Stimulated activated CD8-positive, alpha-beta memory T cell treated with anti-CD3 and anti-CD28 coated beads, Interleukin-4, amount 100 ng/mL, for 4 hours (primary cell): ENCODE measurements around the gene SFXN4.
A peak's percentile ranks its signal among the peaks of the same experiment; 100 is the strongest.
"Not testable (repeated sequence)": the region's sequence is repeated elsewhere in the genome, so short reads cannot be mapped to it uniquely, and the experiment has no call there.

Experiments used
- DNase-seq, 2 donors: peaks; one replicate each; pipeline ENCODE4 v3.0.0-alpha.2; 2020; ENCODE audit warnings: low read depth in 2 of 2, low spot score in 1 of 2

SFXN4 gene

DNA sequence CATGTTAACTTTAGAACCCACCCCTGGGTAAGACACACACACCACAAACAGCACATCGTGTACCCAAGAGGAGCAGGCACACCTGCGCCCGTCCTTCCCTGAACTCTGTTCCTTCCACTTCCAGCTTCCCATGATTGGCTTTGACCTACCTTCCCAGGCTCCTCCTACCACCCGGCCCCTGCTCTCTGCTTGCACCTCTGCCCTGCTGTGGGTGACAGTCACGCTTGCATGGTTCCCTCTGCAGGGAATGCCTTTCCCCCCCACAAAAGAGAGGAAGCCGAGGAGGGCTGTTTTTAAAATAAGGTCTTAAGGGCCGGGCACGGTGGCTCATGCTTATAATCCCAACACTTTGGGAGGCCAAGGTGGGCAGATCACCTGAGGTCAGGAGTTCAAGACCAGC, 16.4 kb downstream of the SFXN4 start:
- DNase-seq: no peak

- no peak for DNase-seq
These were observed 21.9 kb downstream of the SFXN4 start for GRCh38 chr10:119143657-119144056.

DNA sequence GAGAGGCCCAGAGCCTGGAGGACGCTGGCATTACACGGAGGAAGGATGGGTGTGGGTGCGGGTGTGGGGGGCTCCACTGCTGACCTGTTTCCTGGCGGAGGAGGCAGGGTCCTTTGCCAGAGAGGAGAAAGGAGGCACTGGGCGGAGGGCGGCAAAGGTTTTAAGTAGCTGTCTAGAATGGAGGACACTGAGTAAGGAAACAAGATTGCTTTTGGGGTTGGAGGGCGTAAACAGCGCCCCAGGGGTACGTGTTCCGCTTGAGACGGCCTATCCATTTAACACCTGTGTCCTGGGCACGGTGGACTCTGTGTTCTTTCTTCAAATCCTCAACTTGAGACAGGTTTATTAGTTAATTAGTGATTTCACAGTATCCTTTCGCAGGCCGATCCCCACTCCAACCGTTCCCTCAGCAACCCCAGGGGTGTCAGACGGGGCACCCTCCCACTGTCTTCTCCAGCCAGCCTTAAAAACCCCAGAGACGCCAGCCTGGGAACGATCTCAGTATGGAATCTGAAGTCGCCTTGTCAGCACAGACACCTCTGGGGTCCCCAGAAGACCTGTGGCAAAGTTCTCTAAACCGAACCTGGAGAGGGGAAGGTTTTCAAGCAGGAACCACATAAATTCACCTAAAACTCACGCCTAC, 24.8 kb downstream of the SFXN4 start:
- DNase-seq: no peak

DNA sequence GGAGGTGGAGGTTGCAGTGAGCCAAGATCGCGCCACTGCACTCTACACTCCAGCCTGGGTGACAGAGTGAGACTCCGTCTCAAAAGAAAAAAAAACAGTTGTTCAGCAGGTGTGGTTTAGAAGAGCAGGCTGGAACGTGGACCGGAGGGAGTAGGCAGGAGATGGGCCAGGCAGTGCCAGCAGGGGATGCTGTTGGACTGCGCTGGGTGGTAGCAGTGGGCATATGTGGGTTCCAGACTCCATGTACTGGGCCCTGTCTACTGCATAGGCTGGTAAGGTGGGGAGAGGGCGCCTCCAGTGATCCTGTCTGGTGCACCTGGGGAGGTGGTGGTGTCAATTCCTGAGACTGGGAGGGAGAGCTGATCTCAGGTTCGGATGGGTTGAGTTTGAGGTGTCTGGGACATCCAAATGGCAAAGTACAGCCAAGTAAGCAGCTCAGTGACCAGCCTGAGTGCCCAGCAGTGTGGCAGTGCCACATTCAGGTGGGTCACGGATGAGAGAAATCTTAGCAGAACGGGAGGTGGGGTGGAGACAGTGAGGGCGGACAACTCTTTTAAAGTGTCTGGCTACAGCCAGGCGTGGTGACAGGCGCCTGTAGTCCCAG, 25.9 kb downstream of the SFXN4 start:
- DNase-seq: peak in 1 of 2 donors; percentile 23

DNA sequence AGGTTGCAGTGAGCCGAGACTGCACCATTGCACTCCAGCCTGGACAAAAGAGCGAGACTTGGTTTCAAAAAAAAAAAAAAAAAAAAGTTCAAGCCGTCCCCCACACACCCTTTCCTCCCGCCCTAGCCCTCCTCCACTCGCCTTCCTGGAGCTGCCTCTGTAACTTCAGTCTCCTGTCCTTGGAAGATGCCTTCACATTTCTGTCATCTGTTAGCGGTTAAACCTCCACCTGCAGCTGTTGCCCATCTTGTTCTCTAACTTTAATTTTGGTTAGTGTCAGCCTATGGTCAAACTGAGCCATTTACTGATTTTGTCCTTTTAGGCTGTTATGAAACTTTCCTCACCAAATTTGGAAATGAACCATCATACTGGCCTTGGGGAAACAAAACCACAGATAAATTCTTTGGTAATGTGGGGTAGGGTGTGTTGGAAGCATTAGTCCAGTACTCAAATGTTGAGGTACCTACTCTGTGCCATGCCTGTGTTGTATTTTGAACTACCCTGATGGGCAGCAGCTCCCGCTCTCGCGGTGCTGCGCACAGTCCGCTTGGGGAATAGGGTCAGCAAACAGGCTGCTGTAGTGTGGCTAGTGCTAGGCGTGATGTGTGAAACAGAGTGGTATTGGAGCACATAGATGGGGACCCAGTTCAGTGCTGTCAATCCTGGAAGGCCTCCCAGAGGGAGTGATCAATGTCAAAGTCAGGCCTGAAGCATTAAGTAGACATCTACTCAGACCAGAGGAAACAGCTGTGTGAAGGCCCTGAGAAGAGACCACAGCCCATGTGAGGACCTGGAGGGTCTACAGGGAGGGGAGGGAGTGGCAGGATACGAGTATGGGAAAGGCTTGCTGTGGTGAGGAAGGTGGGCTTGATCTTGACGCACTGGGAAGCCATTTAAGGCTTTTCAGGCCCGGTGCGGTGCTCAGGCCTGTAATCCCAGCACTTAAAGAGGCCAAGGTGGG, 26.9 kb downstream of the SFXN4 start:
- DNase-seq: no peak

GRCh38 chr10:119137878-119138277, 27.6 kb downstream of the SFXN4 start:
- not testable (repeated sequence) for DNase-seq

DNA sequence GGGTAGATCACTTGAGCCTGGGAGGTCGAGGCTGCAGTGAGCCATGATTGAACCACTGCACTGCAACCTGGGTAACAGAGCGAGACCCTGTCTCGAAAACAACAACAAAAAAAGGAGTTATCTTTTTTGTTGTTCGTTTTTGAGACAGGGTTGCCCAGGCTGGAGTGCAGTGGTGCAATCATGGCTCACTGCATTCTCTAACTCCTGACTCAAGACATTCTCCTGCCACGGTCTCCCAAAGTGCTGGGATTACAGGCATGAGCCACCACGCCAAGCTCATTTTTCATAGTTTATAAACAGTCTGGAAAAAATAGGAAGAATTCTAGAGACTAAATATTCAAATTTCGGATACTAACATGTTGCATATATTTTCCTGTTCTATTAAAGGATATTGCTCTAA, 29.4 kb downstream of the SFXN4 start:
- no peak for DNase-seq

- no peak for DNase-seq
These were observed 30.0 kb downstream of the SFXN4 start for GRCh38 chr10:119135513-119135881.

DNA sequence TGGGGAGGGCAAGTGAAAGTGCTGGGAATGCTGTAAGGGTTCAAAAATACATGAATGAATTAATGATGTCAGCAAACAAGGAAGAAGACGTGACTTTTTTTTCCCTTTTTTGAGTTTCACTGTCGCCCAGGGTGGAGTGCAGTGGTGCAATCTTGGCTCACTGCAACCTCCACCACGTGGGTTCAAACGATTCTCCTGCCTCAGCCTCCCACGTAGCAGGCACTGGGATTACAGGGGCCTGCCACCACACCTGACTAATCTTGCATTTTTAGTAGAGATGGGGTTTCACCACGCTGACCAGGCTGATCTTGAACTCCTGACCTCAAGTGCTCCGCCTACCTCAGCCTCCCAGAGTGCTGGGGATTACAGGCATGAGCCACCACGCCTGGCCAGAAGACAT, 31.6 kb downstream of the SFXN4 start:
- no peak for DNase-seq

DNA sequence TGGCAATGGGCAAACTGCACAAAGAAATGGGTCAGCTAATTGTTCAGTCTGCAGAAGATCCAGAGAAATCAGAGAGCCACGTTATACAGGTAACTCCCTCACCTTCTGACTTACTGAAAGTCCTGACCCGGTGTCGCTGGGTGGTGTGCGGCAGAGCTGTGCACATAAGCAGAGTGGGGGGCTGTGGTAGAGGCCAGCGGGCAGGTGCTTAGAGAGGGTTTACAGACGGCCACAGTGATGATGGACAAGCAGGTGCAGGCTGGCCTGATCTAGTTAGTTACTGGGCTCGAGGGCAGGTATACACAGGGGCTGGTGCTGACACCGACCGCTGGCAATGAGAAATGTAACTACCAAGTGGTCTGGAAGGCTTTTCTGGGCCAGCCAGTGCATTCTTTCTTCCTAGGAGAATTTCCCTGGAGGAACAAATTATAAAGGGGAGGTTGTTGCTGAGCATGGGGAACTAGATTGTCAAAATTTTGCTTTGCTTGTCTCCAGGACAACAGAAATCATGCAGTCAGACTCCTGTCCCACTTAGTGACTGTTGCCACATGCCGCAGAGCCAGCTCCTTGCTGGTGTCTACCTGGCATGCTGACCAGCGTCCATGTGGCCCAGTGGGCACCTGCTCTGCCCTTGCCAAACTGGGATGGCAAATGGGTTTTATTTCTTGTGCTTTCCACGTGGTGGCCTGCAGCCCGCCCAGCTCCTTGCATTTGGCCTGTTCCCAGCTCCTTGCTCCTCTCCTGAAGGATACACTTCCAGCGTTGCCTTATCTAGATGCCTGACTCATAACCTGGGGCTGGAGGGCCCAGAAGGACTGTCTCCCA, 32.8 kb downstream of the SFXN4 start:
- DNase-seq: no peak

GRCh38 chr10:119131512-119132240, 33.8 kb downstream of the SFXN4 start:
- DNase-seq: no peak

DNA sequence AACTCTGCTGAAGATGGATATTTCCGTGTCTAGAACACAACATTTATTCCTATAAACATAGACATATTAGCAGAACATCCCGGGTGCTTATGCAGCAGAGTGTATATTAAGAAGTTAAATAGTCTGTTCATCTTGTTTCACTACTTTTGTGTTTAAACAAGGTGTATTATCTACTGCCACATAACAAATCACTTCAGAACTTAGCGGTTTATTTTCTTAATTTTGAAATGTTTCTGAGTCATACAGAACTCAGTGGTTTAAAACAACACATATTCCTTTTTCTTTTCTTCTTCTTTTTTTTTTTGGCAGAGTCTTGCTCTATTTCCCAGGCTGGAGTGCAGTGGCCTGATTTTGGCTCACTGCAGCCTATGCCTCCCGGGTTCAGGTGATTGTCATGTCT, 35.8 kb downstream of the SFXN4 start:
- no peak for DNase-seq

- no peak for DNase-seq
These were observed 39.6 kb downstream of the SFXN4 start for GRCh38 chr10:119125942-119126341.

DNA sequence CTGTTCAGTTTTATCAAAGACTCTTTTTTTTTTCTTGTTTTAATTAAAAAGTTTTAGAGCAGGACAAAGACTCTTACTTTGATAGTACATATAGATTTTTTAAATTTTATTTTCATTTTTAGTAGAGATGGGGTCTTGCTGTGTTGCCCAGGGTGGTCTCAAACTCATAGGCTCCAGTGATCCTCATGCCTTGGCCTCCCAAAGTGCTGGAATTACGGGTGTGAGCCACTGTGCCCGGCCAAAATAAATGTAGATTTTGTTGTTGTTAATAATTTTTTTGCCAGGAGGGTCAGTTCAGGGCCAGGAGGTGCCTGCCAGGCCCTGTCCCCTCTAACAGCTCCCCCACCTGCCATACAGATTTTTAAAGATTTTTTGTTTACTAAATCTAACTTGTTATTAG, 44.6 kb downstream of the SFXN4 start:
- no peak for DNase-seq

DNA sequence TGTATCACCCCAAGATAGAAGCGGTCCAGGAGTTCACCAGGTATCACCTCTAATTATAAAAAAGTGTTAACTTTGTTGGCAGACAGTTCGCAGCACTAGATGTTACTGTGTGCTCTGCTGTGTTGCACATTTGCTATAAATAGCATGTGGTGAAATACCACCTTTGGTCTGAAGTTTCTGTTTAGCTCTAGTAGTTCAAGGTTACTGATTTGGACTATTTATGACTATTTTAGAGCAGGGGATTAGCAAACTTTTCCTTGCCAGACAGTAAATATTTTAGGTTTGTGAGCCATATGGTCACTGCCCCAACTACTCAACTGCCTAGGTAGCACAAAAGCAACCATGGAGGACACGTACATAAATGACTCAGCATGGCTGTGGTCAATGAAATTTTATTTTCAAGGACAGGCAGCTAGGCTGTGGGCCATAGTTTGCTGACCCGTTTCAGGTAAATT, 45.1 kb downstream of the SFXN4 start:
- no peak for DNase-seq

- DNase-seq: no peak
These were observed 46.1 kb downstream of the SFXN4 start for GRCh38 chr10:119119400-119119799.

DNA sequence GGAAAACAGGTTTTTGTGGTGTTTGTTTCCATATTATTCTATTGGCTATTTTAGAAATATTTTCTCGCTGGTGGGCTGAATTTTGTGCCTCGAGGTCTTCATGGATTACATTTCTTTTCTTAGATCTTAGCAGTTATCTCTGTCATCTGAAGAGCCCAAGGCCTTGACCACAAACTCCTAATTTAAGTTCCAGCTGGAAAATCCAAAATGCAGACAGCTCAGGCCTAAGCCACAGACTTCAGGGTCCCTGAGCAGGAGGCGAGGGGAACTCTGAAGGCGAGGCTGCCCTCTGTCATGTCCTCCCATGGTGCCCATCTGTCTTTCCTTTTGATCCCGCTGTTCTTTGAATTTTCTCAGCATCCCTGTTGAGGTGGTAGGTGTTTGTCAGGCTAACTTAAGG, 47.3 kb downstream of the SFXN4 start:
- DNase-seq: no peak

DNA sequence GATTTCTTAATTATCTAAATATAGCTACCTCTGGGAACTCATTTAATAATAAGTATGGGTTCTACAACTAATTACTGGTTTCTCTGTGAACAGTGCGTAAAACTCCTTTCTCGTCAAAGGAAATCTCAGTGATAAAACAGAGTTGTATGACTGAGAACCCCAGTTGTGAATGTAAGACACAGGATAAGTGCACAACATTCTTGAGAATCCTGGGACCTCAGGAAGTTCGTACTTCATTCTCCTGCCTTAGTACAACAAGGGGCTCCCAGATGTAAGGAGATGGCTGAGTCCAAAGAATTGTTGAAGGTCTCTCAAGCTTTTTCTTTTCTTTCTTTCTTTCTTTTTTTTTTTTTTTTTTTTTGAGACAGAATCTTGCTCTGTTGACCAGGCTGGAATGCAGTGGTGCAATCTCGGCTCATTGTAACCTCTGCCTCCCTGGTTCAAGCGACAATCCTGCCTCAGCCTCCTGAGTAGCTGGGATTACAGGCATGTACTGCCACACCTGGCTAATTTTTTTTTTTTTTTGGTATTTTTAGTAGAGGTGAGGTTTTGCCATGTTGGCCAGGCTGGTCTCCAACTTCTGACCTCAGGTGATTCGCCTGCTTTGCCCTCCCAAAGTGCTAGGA, 49.1 kb downstream of the SFXN4 start:
- DNase-seq: no peak

DNA sequence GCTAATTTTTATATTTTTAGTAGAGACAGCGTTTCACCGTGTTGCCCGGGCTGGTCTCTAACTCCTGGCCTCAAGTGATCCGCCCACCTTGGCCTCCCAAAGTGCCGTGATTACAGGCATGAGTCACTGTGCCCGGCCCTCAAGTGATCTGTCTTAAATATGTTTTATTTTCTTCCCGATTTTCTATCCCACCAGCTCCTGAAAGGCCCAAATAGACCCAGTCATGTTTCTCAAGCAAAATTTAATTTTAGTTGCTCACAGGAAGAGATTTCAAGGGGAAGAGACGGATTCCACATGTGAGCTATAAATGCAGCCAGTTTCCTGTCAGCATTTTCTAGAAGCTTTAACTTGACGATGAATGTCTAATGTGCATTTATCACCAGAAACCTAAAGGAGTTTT, 49.6 kb downstream of the SFXN4 start:
- no peak for DNase-seq
